OCI-LY7 (cell line): Measurements from ENCODE around the gene SYT7. TPM values are rescaled to one million over a fixed set of nuclear protein-coding genes. Genes with fewer than 3 reads are reported as not detected.

Experiments used
- BruUV-seq: library from RNA; stranded (reverse); fragments of 400-500 nt; replicated peaks from 2 replicates; lab custom pipeline; 2021; lab: Mats Ljungman, UMichigan
- CTCF ChIA-PET: fragments of 300-600 bp; sonication (Branson Sonifier 250); formaldehyde crosslinking; loops from one replicate; lab custom pipeline; 2022; ENCODE audit warnings: antibody characterized with exemption; ENCODE audit not compliant: unreplicated experiment; lab: Charles Lee
- POLR2A ChIA-PET: fragments of 300-600 bp; sonication (Branson Sonifier 250); formaldehyde crosslinking; loops from one replicate; lab custom pipeline; 2022; ENCODE audit warnings: antibody characterized with exemption; lab: Charles Lee
- DNase-seq: peaks from one replicate; pipeline ENCODE4 v3.0.0-alpha.2; 2015; ENCODE audit warnings: low spot score
- H2AFZ ChIP-seq: fragments of 200-600 bp; sonication (generic), shearing (Covaris generic); 2 replicates; pipeline ENCODE4 v1.6.1; 2014; ENCODE audit warnings: mild to moderate bottlenecking, antibody characterized with exemption, low read length, moderate library complexity
- H3K27ac ChIP-seq: fragments of 200-600 bp; sonication (generic); 2 replicates; pipeline ENCODE4 v1.5.1; 2014; ENCODE audit warnings: mixed run types, low read depth, mild to moderate bottlenecking, moderate library complexity, low read length, inconsistent platforms; ENCODE audit not compliant: poor library complexity, severe bottlenecking
- H3K36me3 ChIP-seq: fragments of 200-600 bp; sonication (generic); 2 replicates; pipeline ENCODE4 v1.6.1; 2014; ENCODE audit warnings: mild to moderate bottlenecking, antibody characterized with exemption, low read length, moderate library complexity, mixed read lengths; ENCODE audit not compliant: insufficient read depth
- H3K4me1 ChIP-seq: fragments of 200-600 bp; sonication (generic); 2 replicates; pipeline ENCODE4 v1.5.1; 2014; ENCODE audit warnings: mild to moderate bottlenecking, low read length; ENCODE audit not compliant: insufficient read depth, poor library complexity, severe bottlenecking
- H3K4me2 ChIP-seq: fragments of 200-600 bp; sonication (generic); 2 replicates; pipeline ENCODE4 v1.6.1; 2014; ENCODE audit warnings: mild to moderate bottlenecking, low read length
- H3K4me3 ChIP-seq: fragments of 200-600 bp; sonication (generic); 2 replicates; pipeline ENCODE4 v1.5.1; 2014; ENCODE audit warnings: mild to moderate bottlenecking, low read depth, low read length; ENCODE audit not compliant: poor library complexity, severe bottlenecking
- H3K79me2 ChIP-seq: fragments of 200-600 bp; sonication (generic); 2 replicates; pipeline ENCODE4 v1.6.1; 2016; ENCODE audit warnings: low read depth, mild to moderate bottlenecking, low read length, moderate library complexity, mixed read lengths; ENCODE audit not compliant: insufficient read depth
- H3K9me2 ChIP-seq: fragments of 200-600 bp; sonication (generic); 2 replicates; pipeline ENCODE4 v1.6.1; 2016; ENCODE audit warnings: mild to moderate bottlenecking, low read length, mixed read lengths; ENCODE audit not compliant: insufficient read depth
- H3K9me3 ChIP-seq: fragments of 200-600 bp; sonication (generic); 2 replicates; pipeline ENCODE4 v1.6.1; 2014; ENCODE audit warnings: mild to moderate bottlenecking, mixed run types, low read length, mixed read lengths
- H4K20me1 ChIP-seq: fragments of 200-600 bp; sonication (generic); 2 replicates; pipeline ENCODE4 v1.6.1; 2014; ENCODE audit warnings: mild to moderate bottlenecking, antibody characterized with exemption, low read length, moderate library complexity, mixed read lengths; ENCODE audit not compliant: insufficient read depth
- EZH2phosphoT487 ChIP-seq: fragments of 200-600 bp; sonication (generic); IDR thresholded peaks from 2 replicates; pipeline ENCODE4 v1.6.1; 2018; ENCODE audit warnings: low read depth, borderline replicate concordance, mild to moderate bottlenecking, mixed run types, antibody characterized with exemption, low read length, moderate library complexity, mixed read lengths
- intact Hi-C: fragments of 100-400 bp; cut with micrococcal nuclease; formaldehyde crosslinking; loops from one replicate; pipeline ENCODE4 v1.10.0; 2022; ENCODE audit not compliant: unreplicated experiment
- total RNA-seq, 2 experiments: library from RNA; depleted of rRNA in 1 of 2; stranded (reverse); fragments of >200 nt in 1 of 2; shearing (Covaris generic) in 1 of 2; gene quantifications; 2 replicates each; pipeline ENCODE4 v1.2.3, GENCODE V29; 2014 to 2022
- TF ChIP-seq, protein P1 (sequence below): fragments of 200-600 bp; sonication (generic); conservative IDR thresholded peaks from 2 replicates; pipeline ENCODE4 v1.5.1; 2014; ENCODE audit warnings: mild to moderate bottlenecking, antibody characterized with exemption, low read length, moderate library complexity, mixed read lengths

SYT7 gene
- total RNA-seq, 2 experiments from 2014 or later: not detected

DNA sequence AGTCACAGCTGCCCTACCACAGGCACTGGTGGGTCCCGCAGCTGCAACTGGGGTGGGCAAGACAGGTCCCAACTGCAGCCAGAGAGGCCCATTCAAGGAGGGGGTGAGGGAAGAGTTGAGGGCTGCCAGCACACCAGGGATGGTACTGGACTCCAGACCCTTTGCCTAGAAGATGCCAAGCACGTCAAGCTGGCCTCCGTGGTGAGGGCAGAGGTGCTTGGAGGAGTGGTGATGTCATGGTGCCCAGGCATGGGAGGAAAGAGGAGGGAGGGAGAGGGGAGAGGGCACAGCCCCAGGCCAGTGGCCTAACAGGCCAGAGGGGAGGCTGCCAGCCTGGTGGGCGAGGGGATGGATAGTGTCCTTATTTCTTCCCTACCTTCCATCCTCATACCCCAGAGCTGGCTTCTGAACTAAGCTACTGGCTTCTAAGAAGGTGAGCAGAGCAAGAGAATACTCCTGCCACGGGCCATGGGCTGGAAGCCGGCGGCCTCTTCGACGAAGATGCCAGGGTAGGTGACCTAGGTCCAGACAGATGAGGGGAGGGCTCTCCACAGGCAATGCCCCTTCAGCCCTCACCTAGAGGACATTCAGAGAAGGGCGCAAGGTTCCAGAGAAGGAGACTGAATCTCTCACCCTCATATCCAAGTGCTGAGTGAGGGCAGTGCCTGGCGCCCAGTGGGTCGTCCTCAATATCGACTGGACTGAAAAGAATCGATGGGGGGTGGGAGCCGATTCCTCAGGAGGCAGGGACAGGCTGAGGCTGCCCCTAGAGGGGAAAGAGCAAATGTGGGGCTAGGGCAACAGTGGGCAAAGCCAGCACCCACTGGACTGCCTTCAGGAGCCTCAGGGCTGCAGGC lies 1.8 kb downstream of the SYT7 start:
- ChIA-PET POLR2A (no interaction called here), CTCF (no interaction called here)
- H3K36me3 ChIP-seq: no peaks in the 10 kb centered on the region
- H3K27ac ChIP-seq: no peak overlapping the region
- no TSS peak for BruUV-seq
- H4K20me1 ChIP-seq: no peaks in the 10 kb centered on the region
- H3K4me1 ChIP-seq: no peaks in the 10 kb centered on the region
- H2AFZ ChIP-seq: no peak overlapping the region
- no peak overlapping the region for H3K4me3 ChIP-seq
- no peak for DNase-seq
- no peaks in the 10 kb centered on the region for H3K9me2 ChIP-seq
- intact Hi-C loops: no loop called here
- H3K79me2 ChIP-seq: no peaks in the 10 kb centered on the region
- no peaks in the 10 kb centered on the region for H3K9me3 ChIP-seq
- H3K4me2 ChIP-seq: no peak overlapping the region
- TF ChIP-seq, protein P1, sequence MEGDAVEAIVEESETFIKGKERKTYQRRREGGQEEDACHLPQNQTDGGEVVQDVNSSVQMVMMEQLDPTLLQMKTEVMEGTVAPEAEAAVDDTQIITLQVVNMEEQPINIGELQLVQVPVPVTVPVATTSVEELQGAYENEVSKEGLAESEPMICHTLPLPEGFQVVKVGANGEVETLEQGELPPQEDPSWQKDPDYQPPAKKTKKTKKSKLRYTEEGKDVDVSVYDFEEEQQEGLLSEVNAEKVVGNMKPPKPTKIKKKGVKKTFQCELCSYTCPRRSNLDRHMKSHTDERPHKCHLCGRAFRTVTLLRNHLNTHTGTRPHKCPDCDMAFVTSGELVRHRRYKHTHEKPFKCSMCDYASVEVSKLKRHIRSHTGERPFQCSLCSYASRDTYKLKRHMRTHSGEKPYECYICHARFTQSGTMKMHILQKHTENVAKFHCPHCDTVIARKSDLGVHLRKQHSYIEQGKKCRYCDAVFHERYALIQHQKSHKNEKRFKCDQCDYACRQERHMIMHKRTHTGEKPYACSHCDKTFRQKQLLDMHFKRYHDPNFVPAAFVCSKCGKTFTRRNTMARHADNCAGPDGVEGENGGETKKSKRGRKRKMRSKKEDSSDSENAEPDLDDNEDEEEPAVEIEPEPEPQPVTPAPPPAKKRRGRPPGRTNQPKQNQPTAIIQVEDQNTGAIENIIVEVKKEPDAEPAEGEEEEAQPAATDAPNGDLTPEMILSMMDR: no peak
- TF ChIP-seq EZH2phosphoT487: no peak

DNA sequence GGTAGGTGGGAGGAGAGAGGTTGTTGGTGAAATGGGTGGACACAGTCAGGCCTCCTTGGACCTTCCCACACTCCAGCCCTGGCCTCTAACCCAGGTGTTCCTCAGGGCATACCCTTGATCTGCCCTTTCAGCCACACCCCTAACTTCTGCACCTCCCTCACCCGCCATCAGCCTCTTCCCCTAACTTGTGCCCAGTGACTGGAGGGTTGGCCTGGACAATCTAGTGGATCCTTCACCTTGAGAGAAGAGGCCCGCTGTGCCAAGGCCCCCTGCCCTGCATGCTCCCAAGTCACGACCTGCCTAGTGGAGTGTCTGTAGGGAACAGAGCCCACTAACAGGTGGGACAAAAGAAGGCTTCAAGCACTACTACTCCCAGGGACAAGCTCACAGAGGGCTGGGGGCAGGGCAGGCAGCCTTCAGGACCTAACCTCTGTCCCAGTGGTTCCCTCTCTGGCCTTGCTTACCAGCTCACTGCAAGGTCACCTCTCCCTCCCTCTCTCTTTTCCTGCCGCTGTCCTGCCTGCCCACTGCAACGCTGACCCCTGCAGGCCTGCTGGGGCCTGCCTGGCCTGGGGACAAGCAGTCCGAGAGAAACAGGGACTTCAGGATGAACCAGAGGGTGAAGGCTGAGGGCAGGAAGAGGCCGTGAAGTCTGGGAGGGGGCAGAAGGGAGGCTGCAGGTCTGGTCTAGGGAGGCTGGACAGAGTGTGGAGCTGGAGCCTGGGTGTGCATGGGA lies 3.3 kb downstream of the SYT7 start:
- POLR2A ChIA-PET: no interaction called here
- Histone ChIP-seq H3K4me3 (no peak overlapping the region), H3K4me1 (no peaks in the 10 kb centered on the region), H3K9me2 (no peaks in the 10 kb centered on the region), H3K36me3 (no peaks in the 10 kb centered on the region), H3K9me3 (no peaks in the 10 kb centered on the region), H3K79me2 (no peaks in the 10 kb centered on the region), H3K27ac (no peak overlapping the region), H3K4me2 (no peak overlapping the region), H2AFZ (no peak overlapping the region), H4K20me1 (no peaks in the 10 kb centered on the region)
- intact Hi-C loops: no loop called here
- no TSS peak for BruUV-seq
- TF ChIP-seq, protein P1: no peak
- no peak for TF ChIP-seq EZH2phosphoT487
- CTCF ChIA-PET: no interaction called here
- DNase-seq: no peak
